ENCODE data around the gene CTNNA2.

- TF ChIP-seq TAF1 (IDR thresholded peaks at IDR 0.05; ENCODE audit: low read depth) (no peak), CREB1 (IDR thresholded peaks at IDR 0.05; ENCODE audit: low read depth) (no peak), RAD21 (IDR thresholded peaks at IDR 0.05; ENCODE audit: low read depth) (no peak), TEAD4 (IDR thresholded peaks at IDR 0.05) (no peak)
Measured at GRCh38 chr2:80591233-80591632, 1078.4 kb downstream of the CTNNA2 start.
